Vagina (tissue), 2 donors: Measurements from ENCODE around the gene BRI3.

Experiments
- CTCF ChIP-seq, 3 experiments: fragments of 450-650 bp in 2 of 3; fragments of 200-600 bp in 1 of 3; sonication (generic) in 1 of 3; IDR thresholded peaks; one replicate each; pipeline ENCODE4 v1.5.1; 2017 to 2019; ENCODE audit warnings: antibody characterized with exemption in 3 of 3, mild to moderate bottlenecking in 2 of 3, moderate library complexity in 2 of 3
- POLR2A ChIP-seq, 2 donors: fragments of 450-650 bp; IDR thresholded peaks; one replicate each; pipeline ENCODE4 v1.6.1; 2017; ENCODE audit warnings: antibody characterized with exemption in 2 of 2, mild to moderate bottlenecking in 2 of 2, moderate library complexity in 2 of 2
- POLR2AphosphoS5 ChIP-seq, 2 donors: sonication (generic); formaldehyde crosslinking; IDR thresholded peaks; one replicate each; pipeline ENCODE4 v1.9.0; 2017; ENCODE audit warnings: antibody characterized with exemption in 2 of 2, mild to moderate bottlenecking in 2 of 2, low read depth in 1 of 2; ENCODE audit not compliant: insufficient read depth in 1 of 2

DNA sequence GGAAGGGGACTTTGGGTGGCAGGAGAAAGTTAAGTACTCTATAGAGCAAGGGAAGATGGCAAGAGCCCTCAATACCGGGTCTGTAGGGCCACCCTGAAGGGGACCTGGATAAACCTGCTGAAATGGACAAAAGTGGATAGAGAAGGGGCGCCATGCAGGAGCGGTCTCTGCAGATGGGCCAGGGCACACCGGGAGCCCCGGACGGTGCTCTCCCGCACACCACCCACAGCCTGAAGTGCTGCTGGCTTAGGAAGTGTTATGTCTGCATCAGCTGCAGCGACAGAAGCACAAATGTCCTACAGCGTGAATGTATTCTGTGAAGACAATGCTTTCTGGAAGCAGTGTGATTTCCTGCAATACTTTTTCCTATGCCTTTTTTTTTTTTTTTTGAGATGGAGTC is 37.7 kb downstream of the BRI3 start:
- TF ChIP-seq POLR2A (IDR thresholded peaks at IDR 0.05) (no peak), CTCF (IDR thresholded peaks at IDR 0.05) (no peak), POLR2AphosphoS5 (IDR thresholded peaks at IDR 0.05; ENCODE audit: insufficient read depth in 1 of 2, low read depth in 1 of 2) (no peak)
